Stimulated activated CD8-positive, alpha-beta memory T cell treated with anti-CD3 and anti-CD28 coated beads, Interleukin-2, amount 100 ng/mL, for 1 hour (primary cell): ENCODE measurements around the gene PRKACG.
"Not testable (repeated sequence)": the region's sequence is repeated elsewhere in the genome, so short reads cannot be mapped to it uniquely, and the experiment has no call there.

ENCODE experiments used
- DNase-seq, 2 donors: peaks; one replicate each; pipeline ENCODE4 v3.0.0-alpha.2; 2020; ENCODE audit warnings: low read depth in 2 of 2

The PRKACG gene

GRCh38 chr9:69014013-69014412 lies at the start of gene PRKACG:
Gene PRKACG, minus strand, starts transcription at chr9:69014113. Its CDS starts 21 bp downstream, at chr9:69014092.
- no peak for DNase-seq

DNA sequence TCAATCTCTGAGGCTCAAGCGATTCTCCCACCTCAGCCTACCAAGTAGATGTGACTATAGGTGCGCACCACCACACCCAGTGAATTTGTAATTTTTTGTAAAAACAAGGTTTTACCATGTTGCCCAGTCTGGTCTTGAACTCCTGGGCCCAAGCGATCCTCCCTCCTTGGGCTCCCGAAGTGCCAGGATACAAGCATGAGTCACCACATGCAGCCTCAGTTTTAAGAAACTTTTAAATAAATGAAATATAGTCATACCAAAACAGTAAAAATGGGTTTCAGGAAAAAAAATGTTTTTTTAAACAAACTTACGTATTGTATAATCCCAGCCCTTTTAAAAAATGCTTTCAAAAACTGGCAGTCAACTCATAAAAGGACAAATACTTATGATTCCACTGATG lies 48.3 kb upstream of the PRKACG start:
- no peak for DNase-seq

- DNase-seq: no peak
Observed at GRCh38 chr9:69060766-69061165, 46.9 kb upstream of the PRKACG start.

- DNase-seq: no peak
Observed at GRCh38 chr9:69058101-69058500, 44.2 kb upstream of the PRKACG start.

DNA sequence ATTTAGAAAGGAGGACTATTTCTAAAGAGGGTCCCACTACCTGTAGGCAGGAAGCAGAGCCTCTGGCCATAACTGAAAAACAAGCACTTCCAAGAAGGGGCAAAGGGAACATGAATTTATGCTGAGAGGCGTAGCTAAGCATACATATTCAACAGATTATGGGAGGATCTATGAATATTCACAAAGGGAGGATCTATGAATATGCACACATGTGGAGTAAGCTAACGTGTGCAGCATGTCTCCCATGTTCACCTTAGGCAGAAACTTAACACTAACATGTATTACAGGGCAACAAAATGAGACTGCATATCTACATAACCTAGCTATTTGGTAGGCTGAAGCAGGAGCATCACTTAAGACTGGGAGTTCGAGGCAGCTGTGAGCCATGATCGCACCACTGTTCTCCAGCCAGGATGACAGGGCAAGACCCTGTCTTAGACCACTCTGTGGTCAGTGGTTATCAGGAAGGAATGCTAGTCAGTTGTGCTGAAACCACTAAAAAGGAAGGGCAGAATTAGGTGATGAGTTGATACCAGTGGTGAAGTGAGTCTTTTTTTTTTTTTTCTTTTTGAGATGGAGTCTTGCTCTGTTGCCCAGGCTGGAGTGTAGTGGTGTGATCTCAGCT lies 42.4 kb upstream of the PRKACG start:
- no peak for DNase-seq

DNA sequence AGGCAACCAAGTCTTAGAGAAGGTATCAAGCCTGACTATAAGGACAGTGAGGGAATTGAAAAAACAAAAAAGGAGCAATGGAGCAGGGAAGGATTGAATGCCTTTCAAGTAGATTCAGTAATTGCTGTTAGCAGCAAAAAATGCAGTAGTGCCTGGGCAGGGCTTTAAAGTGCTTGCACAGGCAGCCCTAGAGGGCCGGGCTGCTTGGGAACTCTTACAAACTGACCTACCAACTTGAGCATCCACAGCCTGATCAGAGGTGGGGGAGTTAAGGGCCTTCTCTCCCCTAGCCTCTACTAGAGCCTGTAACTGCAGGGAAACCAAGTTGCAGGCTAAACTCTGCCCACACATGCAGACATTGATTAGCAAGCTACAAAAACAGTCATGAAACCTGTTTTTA lies 41.1 kb upstream of the PRKACG start:
- no peak for DNase-seq

DNA sequence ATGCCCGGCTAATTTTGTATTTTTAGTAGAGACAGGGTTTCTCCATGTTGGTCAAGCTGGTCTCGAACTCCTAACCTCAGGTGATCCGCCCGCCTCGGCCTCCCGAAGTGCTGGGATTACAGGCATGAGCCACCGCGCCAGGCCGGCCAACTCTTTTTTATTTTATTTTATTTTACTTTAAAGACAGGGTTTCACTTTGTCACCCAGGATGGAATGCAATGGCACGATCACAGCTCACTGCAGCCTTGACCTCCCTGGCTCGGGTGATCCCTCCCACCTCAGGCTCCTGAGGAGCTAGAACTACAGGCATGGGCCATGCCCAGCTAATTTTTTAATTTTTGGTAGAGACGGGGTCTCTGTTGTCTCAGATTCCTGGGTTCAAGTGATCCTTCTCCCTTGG lies 37.0 kb upstream of the PRKACG start:
- not testable (repeated sequence) for DNase-seq

- no peak for DNase-seq
Observed at GRCh38 chr9:69049094-69049493, 35.2 kb upstream of the PRKACG start.

DNA sequence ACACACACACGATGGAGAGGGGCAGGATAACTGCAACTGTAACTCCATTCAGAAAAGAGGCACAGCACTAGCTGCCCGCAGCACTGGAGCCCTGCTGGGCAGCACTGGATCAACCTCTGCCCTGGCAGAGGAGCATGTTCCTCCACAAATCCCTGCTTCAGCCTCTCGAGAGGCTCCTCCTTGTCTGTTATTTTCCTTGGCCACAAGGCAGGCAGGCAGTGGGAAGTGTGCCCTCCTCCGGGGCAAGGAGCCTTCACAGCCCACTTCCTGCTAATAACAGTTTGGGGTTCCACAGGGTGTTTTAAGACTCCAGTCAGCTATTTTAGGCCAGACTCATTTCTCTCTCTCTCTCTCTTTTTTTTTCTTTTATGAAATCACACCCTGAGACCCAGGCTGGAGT lies 33.5 kb upstream of the PRKACG start:
- DNase-seq: no peak

DNA sequence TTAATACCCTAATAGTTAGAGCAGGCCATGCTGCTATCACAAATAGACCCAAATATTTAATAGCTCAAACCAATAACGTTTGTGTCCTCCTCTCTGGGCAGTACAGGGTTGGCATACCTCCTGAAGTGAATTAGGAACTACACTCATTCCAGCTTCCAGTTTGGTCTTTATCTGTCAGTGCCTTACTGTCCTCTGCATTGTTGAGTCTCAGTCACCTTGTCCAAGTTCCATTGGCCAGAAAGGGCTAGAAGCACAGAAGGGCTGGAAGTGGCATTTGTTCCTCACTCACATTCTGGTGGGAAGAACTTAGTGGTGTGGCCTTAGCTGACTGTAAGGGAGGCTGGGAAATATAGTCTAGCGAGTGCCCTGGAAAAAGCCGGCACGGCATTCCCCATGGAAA lies 32.8 kb upstream of the PRKACG start:
- DNase-seq: no peak

GRCh38 chr9:69045821-69046220 lies 31.9 kb upstream of the PRKACG start:
- DNase-seq: no peak

GRCh38 chr9:69044240-69045219 lies 30.6 kb upstream of the PRKACG start:
- no peak for DNase-seq

GRCh38 chr9:69040646-69041045 lies 26.7 kb upstream of the PRKACG start:
- no peak for DNase-seq

DNA sequence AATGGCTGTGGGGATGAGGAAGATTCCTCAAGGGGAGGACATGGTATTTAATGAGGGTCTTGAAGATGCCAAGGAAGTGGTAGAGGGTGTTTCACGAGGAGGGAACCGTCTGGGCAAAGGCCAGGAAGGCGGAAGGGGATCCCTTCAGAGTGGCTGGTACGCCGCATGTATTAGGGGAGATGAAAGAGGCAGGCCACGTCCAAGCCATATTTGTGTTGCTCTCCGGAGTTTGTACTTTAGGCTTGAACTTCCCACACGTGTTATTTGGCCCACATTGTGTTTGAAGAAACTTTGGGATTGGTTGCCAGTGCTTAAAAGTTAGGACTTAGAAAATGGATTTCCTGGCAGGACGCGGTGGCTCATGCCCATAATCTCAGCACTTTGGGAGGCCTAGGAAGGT lies 22.9 kb upstream of the PRKACG start:
- DNase-seq: no peak

GRCh38 chr9:69036309-69036708 lies 22.4 kb upstream of the PRKACG start:
- DNase-seq: no peak

DNA sequence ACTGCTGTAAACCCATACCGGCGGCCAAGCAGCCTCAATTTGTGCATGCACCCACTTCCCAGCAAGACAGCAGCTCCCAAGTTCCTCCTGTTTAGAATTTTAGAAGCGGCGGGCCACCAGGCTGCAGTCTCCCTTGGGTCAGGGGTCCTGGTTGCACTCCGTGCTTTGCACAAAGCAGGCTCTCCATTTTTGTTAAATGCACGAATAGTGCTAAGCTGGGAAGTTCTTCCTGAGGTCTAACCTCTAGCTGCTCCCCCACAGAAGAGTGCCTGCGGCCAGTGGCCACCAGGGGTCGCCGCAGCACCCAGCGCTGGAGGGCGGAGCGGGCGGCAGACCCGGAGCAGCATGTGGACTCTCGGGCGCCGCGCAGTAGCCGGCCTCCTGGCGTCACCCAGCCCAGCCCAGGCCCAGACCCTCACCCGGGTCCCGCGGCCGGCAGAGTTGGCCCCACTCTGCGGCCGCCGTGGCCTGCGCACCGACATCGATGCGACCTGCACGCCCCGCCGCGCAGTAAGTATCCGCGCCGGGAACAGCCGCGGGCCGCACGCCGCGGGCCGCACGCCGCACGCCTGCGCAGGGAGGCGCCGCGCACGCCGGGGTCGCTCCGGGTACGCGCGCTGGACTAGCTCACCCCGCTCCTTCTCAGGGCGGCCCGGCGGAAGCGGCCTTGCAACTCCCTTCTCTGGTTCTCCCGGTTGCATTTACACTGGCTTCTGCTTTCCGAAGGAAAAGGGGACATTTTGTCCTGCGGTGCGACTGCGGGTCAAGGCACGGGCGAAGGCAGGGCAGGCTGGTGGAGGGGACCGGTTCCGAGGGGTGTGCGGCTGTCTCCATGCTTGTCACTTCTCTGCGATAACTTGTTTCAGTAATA lies 21.8 kb upstream of the PRKACG start, which contains the start of gene FXN:
TSS of gene FXN (plus strand) at position 315 of the 871 bp plus-strand sequence. CDS start at position 346, 31 bp downstream.
- peak; percentile 51 to 62 for DNase-seq

DNA sequence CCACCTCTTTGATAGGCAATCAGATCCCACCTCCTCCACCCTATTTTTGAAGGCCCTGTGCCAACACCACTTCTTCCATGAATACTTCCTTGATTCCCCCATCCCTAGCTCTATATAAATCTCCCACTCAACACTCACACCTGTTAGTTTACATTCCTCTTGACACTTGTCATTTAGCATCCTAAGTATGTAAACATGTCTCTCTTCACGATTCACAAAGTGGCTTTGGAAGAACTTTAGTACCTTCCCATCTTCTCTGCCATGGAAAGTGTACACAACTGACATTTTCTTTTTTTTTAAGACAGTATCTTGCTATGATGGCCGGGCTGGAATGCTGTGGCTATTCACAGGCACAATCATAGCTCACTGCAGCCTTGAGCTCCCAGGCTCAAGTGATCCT lies 20.2 kb upstream of the PRKACG start:
- DNase-seq: no peak

DNA sequence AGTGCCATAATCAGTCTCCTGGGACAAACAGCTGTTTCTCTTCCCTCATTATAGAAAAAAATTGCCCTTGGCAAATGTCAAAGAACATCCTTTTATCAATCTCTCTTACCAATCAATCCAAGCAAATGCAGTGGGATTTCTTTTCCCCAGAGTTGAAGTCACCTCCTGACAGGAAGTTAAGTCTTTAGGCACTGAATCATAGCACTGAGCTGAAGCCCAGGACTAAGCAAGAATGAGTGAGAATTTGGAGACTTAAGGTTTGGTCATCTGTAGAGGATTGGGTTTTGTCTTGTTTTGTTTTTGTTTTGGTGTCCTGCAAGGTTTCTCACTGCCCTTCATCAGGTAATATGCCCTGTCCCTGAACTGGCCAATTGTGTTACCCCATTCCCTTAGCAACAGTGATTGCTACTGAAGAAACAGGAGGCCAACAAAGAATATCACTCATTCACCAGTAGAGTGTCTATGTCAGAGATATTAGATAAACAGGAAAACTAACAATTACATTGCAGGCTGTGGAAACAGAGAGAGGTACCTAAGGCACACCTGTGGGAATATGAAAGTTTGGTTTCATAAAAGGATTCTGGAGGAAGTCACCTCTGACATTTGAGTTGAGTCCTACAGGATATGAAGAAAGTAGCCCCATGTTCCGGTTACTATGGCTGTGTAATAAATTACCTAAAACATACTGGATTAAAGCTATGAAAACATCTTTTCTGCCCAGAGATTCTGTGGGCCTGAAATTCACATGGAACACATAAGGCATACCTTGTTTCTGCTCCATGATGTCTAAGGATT lies 17.1 kb upstream of the PRKACG start:
- DNase-seq: no peak

DNA sequence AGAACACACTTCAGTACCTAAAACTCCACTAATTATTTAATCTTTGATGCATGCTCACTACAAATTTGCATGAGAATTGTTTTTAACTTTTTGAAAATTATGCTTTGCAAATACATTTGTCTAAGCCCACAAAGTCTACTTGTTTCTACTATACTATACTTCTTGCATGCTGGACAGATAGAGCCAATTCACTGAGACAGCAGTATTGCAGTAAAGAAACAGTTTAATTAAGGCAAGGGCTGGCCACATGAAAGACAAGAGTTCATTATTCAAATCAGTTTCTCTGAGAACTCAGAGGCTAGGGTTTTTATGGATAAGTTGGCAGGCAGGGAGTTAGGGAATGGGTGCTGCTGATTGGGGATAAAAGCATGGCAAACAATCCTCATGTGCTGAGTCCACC lies 15.6 kb upstream of the PRKACG start:
- no peak for DNase-seq

DNA sequence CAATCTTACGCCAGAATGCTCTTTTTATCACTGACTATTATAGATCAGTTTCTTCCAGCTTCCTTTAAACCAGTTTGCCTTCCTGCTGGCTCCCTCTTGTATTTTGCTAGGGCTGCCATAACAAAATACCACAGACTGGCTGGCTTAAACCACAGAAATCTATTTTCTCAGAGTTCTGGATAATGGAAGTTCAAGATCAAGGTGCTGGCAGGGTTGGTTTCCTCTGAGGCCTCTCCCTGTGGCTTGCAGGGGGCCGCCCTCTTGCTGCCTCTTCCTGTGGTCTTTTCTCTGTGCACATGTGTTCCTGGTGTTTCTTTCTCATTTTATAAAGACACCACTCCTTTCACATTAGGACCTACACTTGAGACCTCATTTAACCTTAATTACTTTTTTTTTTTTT lies 14.8 kb upstream of the PRKACG start:
- DNase-seq: no peak
